ENCODE measurements around the gene PSD4. TPM values are rescaled to one million over a fixed set of nuclear protein-coding genes. Genes with fewer than 3 reads are reported as not detected.

The PSD4 gene
- total RNA-seq, 2 donors from 2014 or later, result 300 to 503 TPM

- no peak for ATAC-seq (replicated peaks)
Measured at GRCh38 chr2:113220970-113221708, 47.4 kb downstream of the PSD4 start.

GRCh38 chr2:113221846-113222245, 48.1 kb downstream of the PSD4 start:
- Mint-ChIP-seq H3K9me3 (no peaks in the 10 kb centered on the region), H3K27ac (no peak overlapping the region), H3K27me3 (no peaks in the 10 kb centered on the region), H3K4me3 (no peak overlapping the region), H3K4me1 (peaks cover 11% of the 10 kb centered on the region), H3K36me3 (ENCODE audit: low read depth) (no peaks in the 10 kb centered on the region)
- no peak for ATAC-seq (replicated peaks)

More at GRCh38 chr2:113220970-113221708, 47.4 kb downstream of the PSD4 start:
- Mint-ChIP-seq H3K4me3 (no peak overlapping the region), H3K4me1 (peaks cover 14% of the 10 kb centered on the region), H3K27me3 (no peaks in the 10 kb centered on the region), H3K27ac (no peak overlapping the region), H3K36me3 (ENCODE audit: low read depth) (no peaks in the 10 kb centered on the region), H3K9me3 (no peaks in the 10 kb centered on the region)

- ATAC-seq (replicated peaks), result no peak
- Mint-ChIP-seq H3K27ac (no peak overlapping the region), H3K4me1 (peaks cover 5% of the 10 kb centered on the region), H3K36me3 (ENCODE audit: low read depth) (no peaks in the 10 kb centered on the region), H3K9me3 (no peaks in the 10 kb centered on the region), H3K27me3 (no peaks in the 10 kb centered on the region), H3K4me3 (no peak overlapping the region)
Measured at GRCh38 chr2:113223813-113224212, 50.0 kb downstream of the PSD4 start.

GRCh38 chr2:113224647-113225236, 51.0 kb downstream of the PSD4 start:
- Mint-ChIP-seq H3K4me3 (no peak overlapping the region), H3K4me1 (peaks cover 5% of the 10 kb centered on the region), H3K27me3 (no peaks in the 10 kb centered on the region), H3K36me3 (ENCODE audit: low read depth) (no peaks in the 10 kb centered on the region), H3K9me3 (no peaks in the 10 kb centered on the region), H3K27ac (no peak overlapping the region)
- no peak for ATAC-seq (replicated peaks)

- no peaks in the 10 kb centered on the region for H3K36me3 Mint-ChIP-seq (ENCODE audit: low read depth)
- H3K4me3 Mint-ChIP-seq, result no peak overlapping the region
Measured at GRCh38 chr2:113225263-113226259, 51.8 kb downstream of the PSD4 start.

GRCh38 chr2:113226462-113226861, 52.7 kb downstream of the PSD4 start:
- Mint-ChIP-seq H3K4me1 (peaks cover 15% of the 10 kb centered on the region), H3K9me3 (no peaks in the 10 kb centered on the region), H3K36me3 (ENCODE audit: low read depth) (no peaks in the 10 kb centered on the region), H3K27me3 (no peaks in the 10 kb centered on the region), H3K27ac (no peak overlapping the region), H3K4me3 (no peak overlapping the region)
- ATAC-seq (replicated peaks), result no peak

More at GRCh38 chr2:113225263-113226259, 51.8 kb downstream of the PSD4 start:
- H3K27ac Mint-ChIP-seq, result no peak overlapping the region
- no peaks in the 10 kb centered on the region for H3K9me3 Mint-ChIP-seq
- no peaks in the 10 kb centered on the region for H3K27me3 Mint-ChIP-seq
- H3K4me1 Mint-ChIP-seq, result peaks cover 11% of the 10 kb centered on the region
- ATAC-seq (replicated peaks), result no peak

GRCh38 chr2:113227290-113227689, 53.5 kb downstream of the PSD4 start:
- no peak overlapping the region for H3K4me3 Mint-ChIP-seq
- ATAC-seq (replicated peaks), result no peak
- peaks cover 15% of the 10 kb centered on the region for H3K4me1 Mint-ChIP-seq
- no peak overlapping the region for H3K27ac Mint-ChIP-seq
- no peaks in the 10 kb centered on the region for H3K36me3 Mint-ChIP-seq (ENCODE audit: low read depth)
- H3K9me3 Mint-ChIP-seq, result no peaks in the 10 kb centered on the region
- H3K27me3 Mint-ChIP-seq, result no peaks in the 10 kb centered on the region

- H3K36me3 Mint-ChIP-seq (ENCODE audit: low read depth), result no peaks in the 10 kb centered on the region
- H3K27me3 Mint-ChIP-seq, result no peaks in the 10 kb centered on the region
- no peak overlapping the region for H3K4me3 Mint-ChIP-seq
- peaks cover 15% of the 10 kb centered on the region for H3K4me1 Mint-ChIP-seq
- H3K9me3 Mint-ChIP-seq, result no peaks in the 10 kb centered on the region
- ATAC-seq (replicated peaks), result no peak
- peak overlapping the region; percentile 31 for H3K27ac Mint-ChIP-seq
Measured at GRCh38 chr2:113227698-113228097, 53.9 kb downstream of the PSD4 start.

GRCh38 chr2:113228351-113228750, 54.6 kb downstream of the PSD4 start:
- Mint-ChIP-seq H3K4me1 (peaks cover 15% of the 10 kb centered on the region), H3K27ac (peak overlapping the region; percentile 31), H3K27me3 (no peaks in the 10 kb centered on the region), H3K4me3 (no peak overlapping the region), H3K9me3 (no peaks in the 10 kb centered on the region), H3K36me3 (ENCODE audit: low read depth) (no peaks in the 10 kb centered on the region)
- ATAC-seq (replicated peaks), result no peak

- H3K27me3 Mint-ChIP-seq, result no peaks in the 10 kb centered on the region
- no peaks in the 10 kb centered on the region for H3K9me3 Mint-ChIP-seq
- no peaks in the 10 kb centered on the region for H3K36me3 Mint-ChIP-seq (ENCODE audit: low read depth)
- H3K4me1 Mint-ChIP-seq, result peaks cover 15% of the 10 kb centered on the region
- H3K4me3 Mint-ChIP-seq, result no peak overlapping the region
- no peak overlapping the region for H3K27ac Mint-ChIP-seq
- ATAC-seq (replicated peaks), result no peak
Measured at GRCh38 chr2:113228991-113229716, 55.4 kb downstream of the PSD4 start.

GRCh38 chr2:113229795-113230194, 56.0 kb downstream of the PSD4 start:
- Mint-ChIP-seq H3K27me3 (no peaks in the 10 kb centered on the region), H3K36me3 (ENCODE audit: low read depth) (no peaks in the 10 kb centered on the region), H3K4me1 (peaks cover 15% of the 10 kb centered on the region), H3K27ac (peak overlapping the region; percentile 78), H3K4me3 (no peak overlapping the region), H3K9me3 (no peaks in the 10 kb centered on the region)
- no peak for ATAC-seq (replicated peaks)

GRCh38 chr2:113230531-113230930, 56.8 kb downstream of the PSD4 start:
- Mint-ChIP-seq H3K36me3 (ENCODE audit: low read depth) (peaks cover 5% of the 10 kb centered on the region), H3K27ac (peak overlapping the region; percentile 78)

GRCh38 chr2:113231064-113231463, 57.3 kb downstream of the PSD4 start:
- Mint-ChIP-seq H3K27me3 (no peaks in the 10 kb centered on the region), H3K4me3 (no peak overlapping the region), H3K4me1 (peaks cover 15% of the 10 kb centered on the region), H3K9me3 (no peaks in the 10 kb centered on the region), H3K27ac (peak overlapping the region; percentile 78), H3K36me3 (ENCODE audit: low read depth) (peaks cover 6% of the 10 kb centered on the region)
- no peak for ATAC-seq (replicated peaks)

More at GRCh38 chr2:113230531-113230930, 56.8 kb downstream of the PSD4 start:
- peak; percentile 13 for ATAC-seq (replicated peaks)
- Mint-ChIP-seq H3K27me3 (no peaks in the 10 kb centered on the region), H3K9me3 (no peaks in the 10 kb centered on the region), H3K4me3 (peak overlapping the region; percentile 23), H3K4me1 (peaks cover 15% of the 10 kb centered on the region)

- no peak overlapping the region for H3K4me3 Mint-ChIP-seq
- peaks cover 15% of the 10 kb centered on the region for H3K4me1 Mint-ChIP-seq
- no peak for ATAC-seq (replicated peaks)
- H3K27ac Mint-ChIP-seq, result no peak overlapping the region
- no peaks in the 10 kb centered on the region for H3K9me3 Mint-ChIP-seq
- H3K27me3 Mint-ChIP-seq, result no peaks in the 10 kb centered on the region
- H3K36me3 Mint-ChIP-seq (ENCODE audit: low read depth), result peaks cover 11% of the 10 kb centered on the region
Measured at GRCh38 chr2:113232123-113232522, 58.4 kb downstream of the PSD4 start.

Measured in activated T-helper 17 cell treated with anti-CD3 and anti-CD28 coated beads, Interleukin-2, amount 50 U/mL, for 72 hours (primary cell).